Forelimb muscle (tissue), 1 donor: ENCODE measurements around the gene CAMK2D. TPM values are rescaled to one million over a fixed set of nuclear protein-coding genes. Genes with fewer than 3 reads are reported as not detected.
"Not testable (repeated sequence)": the region's sequence is repeated elsewhere in the genome, so short reads cannot be mapped to it uniquely, and the experiment has no call there.

ENCODE experiments used
- DNase-seq: peaks from one replicate; pipeline ENCODE4 v3.0.0-alpha.2; 2013; ENCODE audit warnings: low read depth
- polyA plus RNA-seq: library from polyadenylated mRNA; unstranded; fragments of 120-200 nt; gene quantifications from one replicate; pipeline ENCODE4 v1.2.1, GENCODE V29; 2013; ENCODE audit not compliant: insufficient read length

The CAMK2D gene
- polyA plus RNA-seq, 1 donor, result 172 TPM

GRCh38 chr4:113730467-113731216 is 30.9 kb downstream of the CAMK2D start:
- no peak for DNase-seq

GRCh38 chr4:113727802-113728201 is 33.7 kb downstream of the CAMK2D start:
- DNase-seq, result no peak

GRCh38 chr4:113725963-113726362 is 35.6 kb downstream of the CAMK2D start:
- no peak for DNase-seq

GRCh38 chr4:113718252-113718651 is 43.3 kb downstream of the CAMK2D start:
- no peak for DNase-seq

- no peak for DNase-seq
Measured at GRCh38 chr4:113711883-113712662, 49.5 kb downstream of the CAMK2D start.

- DNase-seq, result no peak
Measured at GRCh38 chr4:113708250-113708649, 53.3 kb downstream of the CAMK2D start.

GRCh38 chr4:113707048-113707447 is 54.5 kb downstream of the CAMK2D start:
- DNase-seq, result no peak

- DNase-seq, result not testable (repeated sequence)
Measured at GRCh38 chr4:113705097-113705496, 56.4 kb downstream of the CAMK2D start.

- not testable (repeated sequence) for DNase-seq
Measured at GRCh38 chr4:113702596-113702995, 58.9 kb downstream of the CAMK2D start.

GRCh38 chr4:113701169-113701568 is 60.4 kb downstream of the CAMK2D start:
- no peak for DNase-seq

- DNase-seq, result no peak
Measured at GRCh38 chr4:113700602-113701150, 60.9 kb downstream of the CAMK2D start.

GRCh38 chr4:113699772-113700171 is 61.8 kb downstream of the CAMK2D start:
- no peak for DNase-seq

GRCh38 chr4:113697429-113697828 is 64.1 kb downstream of the CAMK2D start:
- no peak for DNase-seq

GRCh38 chr4:113695328-113696169 is 66.0 kb downstream of the CAMK2D start:
- DNase-seq, result no peak

- no peak for DNase-seq
Measured at GRCh38 chr4:113694008-113694407, 67.5 kb downstream of the CAMK2D start.

GRCh38 chr4:113692809-113693411 is 68.6 kb downstream of the CAMK2D start:
- no peak for DNase-seq

- no peak for DNase-seq
Measured at GRCh38 chr4:113691676-113692075, 69.9 kb downstream of the CAMK2D start.

- no peak for DNase-seq
Measured at GRCh38 chr4:113689394-113689793, 72.1 kb downstream of the CAMK2D start.

- DNase-seq, result no peak
Measured at GRCh38 chr4:113687067-113687718, 74.3 kb downstream of the CAMK2D start.

GRCh38 chr4:113685157-113685556 is 76.4 kb downstream of the CAMK2D start:
- DNase-seq, result not testable (repeated sequence)
